NCI-H2081 treated with DMSO at 0.1 percent for 48 hours (cell line): ENCODE results near the gene PAPLN.
"Not testable (repeated sequence)": the region's sequence is repeated elsewhere in the genome, so short reads cannot be mapped to it uniquely, and the experiment has no call there.

Experiments used
- DNase-seq: peaks from one replicate; lab custom pipeline; 2025; lab: John Stamatoyannopoulos, UW

The PAPLN gene

DNA sequence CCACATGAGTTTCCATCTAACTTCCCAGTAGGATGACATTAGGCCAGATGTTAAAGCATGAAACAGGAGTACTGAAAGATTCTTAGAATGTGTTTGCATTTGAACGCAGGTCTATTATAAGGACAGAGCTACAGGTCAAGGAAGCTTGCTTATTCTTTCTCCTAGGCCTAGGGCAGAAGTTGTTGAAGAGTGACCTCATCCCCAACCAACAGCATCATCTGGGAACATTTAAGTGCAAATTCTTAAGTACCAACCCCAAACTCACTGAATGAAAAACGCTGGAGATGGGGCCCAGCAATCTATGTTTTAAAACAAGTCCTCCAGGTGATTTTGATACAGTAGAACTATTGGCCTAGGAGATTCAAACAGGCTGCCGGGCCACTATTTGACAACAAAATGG lies 52.4 kb downstream of the PAPLN start:
- no peak for DNase-seq

GRCh38 chr14:73290279-73290678 lies 53.0 kb downstream of the PAPLN start:
- no peak for DNase-seq

DNA sequence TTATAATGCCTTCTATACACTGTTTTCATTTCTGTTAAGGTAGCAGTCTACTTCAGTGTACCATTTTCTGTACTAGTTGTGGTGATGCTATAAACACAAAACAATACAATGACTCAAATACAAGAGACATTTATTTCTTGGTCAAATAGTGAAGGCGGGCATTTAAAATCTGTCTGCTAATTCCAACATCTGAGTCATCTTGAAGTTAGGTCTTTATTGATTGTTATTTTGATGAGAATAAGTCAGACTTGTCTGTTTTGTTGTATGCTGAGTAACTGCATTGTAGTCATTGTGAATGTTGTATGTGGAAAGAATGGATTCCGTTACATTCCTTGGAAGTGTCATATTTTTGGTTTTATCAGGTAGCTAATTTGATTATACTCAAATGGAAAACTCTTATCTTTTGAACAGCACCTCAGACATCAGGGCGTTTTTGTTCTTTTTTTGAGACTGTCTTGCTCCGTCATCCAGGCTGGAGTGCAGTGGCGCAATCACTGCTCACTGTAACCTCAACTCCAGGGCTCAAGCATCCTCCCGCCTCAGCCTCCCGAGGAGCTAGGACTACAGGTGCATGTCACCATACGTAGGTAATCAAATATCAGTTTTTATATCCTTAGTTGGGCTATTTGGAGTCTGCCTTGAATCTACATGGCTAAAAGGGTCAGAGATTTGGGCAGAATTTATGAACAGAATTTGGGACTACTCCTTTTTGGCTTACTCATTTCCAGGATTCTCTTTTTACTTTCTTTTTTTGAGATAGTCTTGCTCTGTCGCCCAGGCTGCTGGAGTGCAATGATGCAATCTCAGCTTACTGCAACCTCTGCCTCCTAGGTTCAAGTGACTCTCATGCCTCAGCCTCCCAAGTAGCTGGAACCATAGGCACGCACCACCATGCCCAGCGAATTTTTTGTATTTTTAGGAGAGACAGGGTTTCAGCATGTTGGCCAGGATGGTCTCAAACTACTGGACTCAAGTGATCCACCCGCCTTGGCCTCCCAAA lies 56.8 kb downstream of the PAPLN start:
- no peak for DNase-seq

GRCh38 chr14:73295198-73295796 lies 58.0 kb downstream of the PAPLN start:
- no peak for DNase-seq

- DNase-seq, result no peak
Measured at GRCh38 chr14:73305499-73305898, 68.2 kb downstream of the PAPLN start.

DNA sequence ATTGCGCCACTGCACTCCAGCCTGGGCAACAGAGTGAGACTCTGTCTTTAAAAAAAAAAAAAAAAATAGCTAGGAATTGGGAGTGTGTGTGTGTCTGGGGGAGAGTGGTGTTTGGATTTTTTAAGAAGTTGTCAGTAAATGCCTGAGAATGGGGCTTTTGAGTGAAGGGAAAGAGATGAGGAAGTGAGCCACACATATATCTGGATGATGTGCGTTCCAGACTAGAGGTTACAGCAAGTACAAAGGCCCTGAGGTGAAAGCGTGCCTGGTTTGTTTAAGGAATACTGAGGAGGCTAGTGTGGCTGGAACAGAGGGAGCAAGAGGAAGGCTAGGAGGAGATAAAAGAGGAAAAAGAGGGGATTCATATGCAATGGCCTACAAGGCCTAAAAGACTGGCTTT lies 70.0 kb downstream of the PAPLN start:
- DNase-seq, result no peak

GRCh38 chr14:73309207-73309606 lies 71.9 kb downstream of the PAPLN start:
- not testable (repeated sequence) for DNase-seq

- DNase-seq, result no peak
Measured at GRCh38 chr14:73311708-73312030, 74.4 kb downstream of the PAPLN start.

DNA sequence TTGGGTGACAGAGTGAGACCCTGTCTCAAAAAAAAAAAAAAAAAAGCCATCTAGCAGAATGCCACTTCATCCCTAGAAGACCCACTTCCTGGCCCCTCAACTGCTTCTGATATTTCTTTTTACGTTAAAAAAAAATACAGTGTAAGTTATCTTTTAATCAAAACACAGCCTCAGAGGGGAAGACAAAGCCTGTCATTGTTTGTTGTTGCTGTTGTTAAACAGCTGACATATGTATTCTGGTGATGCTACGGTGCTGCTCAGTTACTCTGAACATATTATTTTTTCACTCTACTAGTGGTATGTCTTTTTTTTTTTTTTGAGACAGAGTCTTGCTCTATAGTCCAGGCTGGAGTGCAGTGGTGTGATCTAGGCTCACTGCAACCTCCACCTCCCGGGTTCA lies 75.4 kb downstream of the PAPLN start:
- no peak for DNase-seq

DNA sequence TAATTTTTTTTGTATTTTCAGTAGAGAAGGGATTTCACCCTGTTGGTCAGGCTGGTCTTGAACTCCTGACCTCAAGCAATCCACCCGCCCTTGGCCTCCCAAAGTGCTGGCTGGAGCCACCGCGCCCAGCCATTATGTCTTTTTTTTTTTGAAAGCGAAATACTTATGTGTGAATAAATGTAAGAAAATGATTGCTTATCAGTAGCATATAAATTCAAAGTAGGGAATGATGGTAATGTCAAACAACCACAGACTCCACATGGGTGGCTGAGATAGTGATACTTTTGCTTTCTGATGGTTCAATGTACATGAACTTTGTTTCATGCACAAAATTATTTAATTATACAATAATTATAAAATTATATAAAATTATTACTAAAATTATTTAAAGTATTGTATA lies 75.8 kb downstream of the PAPLN start:
- no peak for DNase-seq

- DNase-seq, result no peak
Measured at GRCh38 chr14:73323896-73324399, 86.6 kb downstream of the PAPLN start.
